SK-N-SH (cell line): Measurements from ENCODE around the gene IRGQ.

Experiments
- CTCF ChIP-seq: fragments of 200-600 bp; sonication (generic); IDR thresholded peaks from 2 replicates; pipeline ENCODE4 v1.6.1; 2017; ENCODE audit warnings: antibody characterized with exemption, mild to moderate bottlenecking, moderate library complexity
- EP300 ChIP-seq, 2 experiments: IDR thresholded peaks; 2 replicates each; pipeline versions ENCODE4 v1.4.0 to v1.6.1; 2012; ENCODE audit warnings: borderline replicate concordance in 1 of 2, low read depth in 1 of 2, low read length in 1 of 2
- POLR2AphosphoS5 ChIP-seq: IDR thresholded peaks from 2 replicates; pipeline ENCODE4 v1.6.1; 2012; ENCODE audit warnings: low read depth, low read length
- USF1 ChIP-seq: IDR thresholded peaks from 2 replicates; pipeline ENCODE4 v1.4.0; 2012; ENCODE audit warnings: low read depth, borderline replicate concordance
- YY1 ChIP-seq: IDR thresholded peaks from 2 replicates; pipeline ENCODE4 v1.4.0; 2012; ENCODE audit warnings: low read depth, mild to moderate bottlenecking
- TF ChIP-seq, protein P1 (sequence below): IDR thresholded peaks from 2 replicates; pipeline ENCODE4 v1.4.0; 2012; ENCODE audit warnings: low read depth

GRCh38 chr19:43534816-43535761 lies 60.8 kb downstream of the IRGQ start:
- peak; percentile 45 for TF ChIP-seq CTCF
- TF ChIP-seq, protein P1, sequence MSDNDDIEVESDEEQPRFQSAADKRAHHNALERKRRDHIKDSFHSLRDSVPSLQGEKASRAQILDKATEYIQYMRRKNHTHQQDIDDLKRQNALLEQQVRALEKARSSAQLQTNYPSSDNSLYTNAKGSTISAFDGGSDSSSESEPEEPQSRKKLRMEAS: no peak
- no peak for TF ChIP-seq EP300 (IDR thresholded peaks at IDR 0.05; ENCODE audit: borderline replicate concordance in 1 of 2, low read depth in 1 of 2, low read length in 1 of 2)
- no peak for TF ChIP-seq USF1
- TF ChIP-seq POLR2AphosphoS5: no peak
- no peak for TF ChIP-seq YY1
